Small intestine (tissue), 7 donors: Measurements from ENCODE around the gene UBA7. TPM values are rescaled to one million over a fixed set of nuclear protein-coding genes. Genes with fewer than 3 reads are reported as not detected.
"Not testable (repeated sequence)": the region's sequence is repeated elsewhere in the genome, so short reads cannot be mapped to it uniquely, and the experiment has no call there.

ENCODE experiments used
- DNase-seq, 2 donors: peaks; one replicate each; pipeline versions ENCODE4 v3.0.0 to v3.0.0-alpha.2; 2013
- FAIRE-seq: peaks from 2 replicates; lab custom pipeline; 2012; peaks lifted over from hg19 to GRCh38; lab: Jason Lieb, UNC
- H3K27ac ChIP-seq, 3 donors: one replicate each; pipeline ENCODE4 v1.5.1; 2013; ENCODE audit warnings: low read length in 2 of 3, mild to moderate bottlenecking in 2 of 3, control low read depth in 1 of 3, inconsistent platforms in 1 of 3, low read depth in 1 of 3, moderate library complexity in 1 of 3
- H3K27me3 ChIP-seq, 3 donors: one replicate each; pipeline ENCODE4 v1.6.1; 2013; ENCODE audit warnings: low read length in 3 of 3, inconsistent platforms in 1 of 3; ENCODE audit not compliant: control insufficient read depth in 3 of 3, insufficient read depth in 3 of 3
- H3K36me3 ChIP-seq, 3 donors: one replicate each; pipeline ENCODE4 v1.6.1; 2013; ENCODE audit warnings: low read length in 3 of 3, inconsistent platforms in 1 of 3, low read depth in 1 of 3, mild to moderate bottlenecking in 1 of 3, moderate library complexity in 1 of 3; ENCODE audit not compliant: control insufficient read depth in 3 of 3, insufficient read depth in 2 of 3
- H3K4me1 ChIP-seq, 3 donors: one replicate each; pipeline ENCODE4 v1.6.1; 2013; ENCODE audit warnings: low read length in 2 of 3, inconsistent platforms in 1 of 3, low read depth in 1 of 3, mild to moderate bottlenecking in 1 of 3, moderate library complexity in 1 of 3; ENCODE audit not compliant: control insufficient read depth in 3 of 3, insufficient read depth in 2 of 3
- H3K4me3 ChIP-seq, 3 donors: one replicate each; pipeline ENCODE4 v1.5.1; 2013; ENCODE audit warnings: low read length in 3 of 3, control low read depth in 1 of 3, inconsistent platforms in 1 of 3, low read depth in 1 of 3, mild to moderate bottlenecking in 1 of 3, moderate library complexity in 1 of 3
- H3K9me3 ChIP-seq, 2 donors: one replicate each; pipeline ENCODE4 v1.6.1; 2013; ENCODE audit warnings: low read depth in 1 of 2, low read length in 1 of 2; ENCODE audit not compliant: control insufficient read depth in 2 of 2, insufficient read depth in 1 of 2
- WGBS, 3 donors: extraction: QIAGEN DNeasy Blood & Tissue Kit; methylation state at CpG; one replicate each; pipeline ENCODE4 v1.1.7; 2013; 5-methylcytosine and 5-hydroxymethylcytosine counted together
- polyA plus RNA-seq, 4 donors: library from polyadenylated mRNA; stranded (reverse) in 3 of 4; unstranded in 1 of 4; fragments of 200-250 nt in 3 of 4; fragments of 120-200 nt in 1 of 4; gene quantifications; one replicate each; pipeline versions ENCODE4 v1.2.1 to v1.2.3, GENCODE V29; 2013
- donor health status: healthy with polysubstance abuse.
- donor health status: control.
- donor health status: control.
- donor health status: Bipolar disorder and iron deficiency.
- donor health status: healthy.

The UBA7 gene
- polyA plus RNA-seq, 4 donors: 27.7 to 160 (median 69.3) TPM

- Histone ChIP-seq H3K27me3 (peaks cover 0 to 7% (median 0%) of the 10 kb centered on the region in 3 donors), H3K27ac (peak overlapping the region; percentile 89 to 93 (median 90)), H3K9me3 (no peaks in the 10 kb centered on the region), H3K36me3 (peaks cover 0 to 33% (median 2%) of the 10 kb centered on the region in 3 donors), H3K4me1 (peaks cover 0 to 16% (median 7%) of the 10 kb centered on the region in 3 donors), H3K4me3 (peak overlapping the region; percentile 88 to 99 (median 96))
- FAIRE-seq (no peak), DNase-seq (no peak)
- 2% methylated on average over 33 to 50 of the region's 50 CpGs for WGBS, 3 donors
These were observed 28.0 kb downstream of the UBA7 start for GRCh38 chr3:49785565-49786356.

DNA sequence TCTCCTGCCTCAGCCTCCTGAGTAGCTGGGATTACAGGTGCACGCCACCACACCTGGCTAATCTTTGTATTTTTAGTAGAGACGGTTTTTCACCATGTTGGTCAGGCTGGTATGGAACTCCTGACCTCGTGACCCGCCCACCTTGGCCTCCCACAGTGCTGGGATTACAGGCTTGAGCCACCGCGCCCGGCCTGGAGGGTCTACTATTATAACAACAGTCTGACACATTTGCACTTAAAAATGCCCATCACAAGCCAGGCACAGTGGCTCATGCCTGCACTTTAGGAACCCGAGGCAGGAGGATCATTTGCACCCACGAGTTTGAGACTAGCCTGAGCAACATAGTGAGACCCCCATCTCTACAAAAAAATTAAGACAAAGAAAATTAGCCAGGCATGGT lies 31.5 kb downstream of the UBA7 start:
- not testable (repeated sequence) for H3K27ac ChIP-seq, H3K9me3 ChIP-seq, H3K4me3 ChIP-seq, DNase-seq, H3K27me3 ChIP-seq, FAIRE-seq
- WGBS, 3 donors: 94 to 99% (median 96%) methylated on average over 9 of the region's 9 CpGs
- Histone ChIP-seq H3K4me1 (peaks cover 0 to 15% (median 7%) of the 10 kb centered on the region in 3 donors), H3K36me3 (peaks cover 0 to 52% (median 2%) of the 10 kb centered on the region in 3 donors)

DNA sequence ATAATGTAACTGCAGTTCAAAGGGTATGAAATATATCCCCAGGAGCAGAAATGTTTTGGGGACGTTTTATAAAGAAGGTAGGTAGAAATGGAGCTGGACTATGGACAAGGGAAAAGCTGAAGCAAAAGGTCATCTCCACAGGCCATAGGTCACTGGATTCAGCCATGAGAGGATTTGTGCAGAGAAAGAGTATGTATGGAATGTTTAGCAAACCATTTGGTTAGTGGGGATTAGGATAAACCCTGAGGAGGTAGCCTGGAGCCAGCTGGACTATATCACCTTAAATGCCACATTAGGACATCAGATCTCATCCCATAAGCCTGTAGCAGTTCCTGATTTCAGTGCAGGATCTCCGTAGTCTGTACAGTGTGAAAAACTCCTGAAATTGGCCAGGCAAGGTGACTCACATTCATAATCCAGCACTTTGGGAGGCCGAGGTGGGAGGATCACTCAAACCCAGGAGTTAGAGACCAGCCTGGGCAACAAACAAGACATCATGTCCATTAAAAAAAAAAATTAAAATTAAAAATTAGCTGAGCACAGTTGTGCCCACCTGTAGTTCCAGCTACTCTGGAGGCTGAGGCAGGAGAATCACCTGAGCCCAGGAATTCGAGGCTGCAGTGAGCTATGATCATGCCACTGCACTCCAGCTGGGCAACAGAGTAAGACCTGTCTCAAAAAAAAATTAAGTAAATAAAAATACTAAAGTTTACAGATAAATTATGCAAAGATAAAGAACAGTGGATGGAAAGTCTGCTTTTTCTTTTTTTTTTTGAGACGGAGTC lies 32.1 kb downstream of the UBA7 start:
- no peaks in the 10 kb centered on the region for H3K27me3 ChIP-seq
- H3K4me1 ChIP-seq: peaks cover 0 to 8% (median 7%) of the 10 kb centered on the region in 3 donors
- no peak overlapping the region for H3K27ac ChIP-seq
- WGBS, 3 donors: 82 to 92% (median 84%) methylated on average over 5 of the region's 5 CpGs
- DNase-seq (no peak), FAIRE-seq (no peak)
- peaks cover 0 to 59% (median 2%) of the 10 kb centered on the region in 3 donors for H3K36me3 ChIP-seq
- H3K9me3 ChIP-seq: no peaks in the 10 kb centered on the region
- no peak overlapping the region for H3K4me3 ChIP-seq

DNA sequence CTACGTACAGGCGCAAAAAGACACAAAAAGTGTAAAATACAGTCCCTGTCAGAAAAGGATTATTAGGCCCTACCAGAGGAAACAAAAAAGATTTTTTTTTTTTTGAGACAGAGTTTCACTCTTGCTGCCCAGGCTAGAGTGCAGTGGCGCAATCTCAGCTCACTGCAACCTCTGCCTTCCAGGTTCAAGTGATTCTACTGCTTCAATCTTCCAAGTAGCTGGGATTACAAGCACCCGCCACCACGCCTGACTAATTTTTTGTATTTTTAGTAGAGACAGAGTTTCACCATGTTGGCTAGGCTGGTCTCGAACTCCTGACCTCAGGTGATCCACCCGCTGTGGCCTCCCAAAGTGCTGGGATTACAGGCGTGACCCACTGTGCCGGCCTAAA lies 32.8 kb downstream of the UBA7 start:
- H3K4me3 ChIP-seq, H3K4me1 ChIP-seq, FAIRE-seq, H3K9me3 ChIP-seq, DNase-seq, H3K27me3 ChIP-seq, H3K27ac ChIP-seq: not testable (repeated sequence)
- peaks cover 0 to 62% (median 2%) of the 10 kb centered on the region in 3 donors for H3K36me3 ChIP-seq
- WGBS, 3 donors: 87 to 93% (median 91%) methylated on average over 9 of the region's 9 CpGs

DNA sequence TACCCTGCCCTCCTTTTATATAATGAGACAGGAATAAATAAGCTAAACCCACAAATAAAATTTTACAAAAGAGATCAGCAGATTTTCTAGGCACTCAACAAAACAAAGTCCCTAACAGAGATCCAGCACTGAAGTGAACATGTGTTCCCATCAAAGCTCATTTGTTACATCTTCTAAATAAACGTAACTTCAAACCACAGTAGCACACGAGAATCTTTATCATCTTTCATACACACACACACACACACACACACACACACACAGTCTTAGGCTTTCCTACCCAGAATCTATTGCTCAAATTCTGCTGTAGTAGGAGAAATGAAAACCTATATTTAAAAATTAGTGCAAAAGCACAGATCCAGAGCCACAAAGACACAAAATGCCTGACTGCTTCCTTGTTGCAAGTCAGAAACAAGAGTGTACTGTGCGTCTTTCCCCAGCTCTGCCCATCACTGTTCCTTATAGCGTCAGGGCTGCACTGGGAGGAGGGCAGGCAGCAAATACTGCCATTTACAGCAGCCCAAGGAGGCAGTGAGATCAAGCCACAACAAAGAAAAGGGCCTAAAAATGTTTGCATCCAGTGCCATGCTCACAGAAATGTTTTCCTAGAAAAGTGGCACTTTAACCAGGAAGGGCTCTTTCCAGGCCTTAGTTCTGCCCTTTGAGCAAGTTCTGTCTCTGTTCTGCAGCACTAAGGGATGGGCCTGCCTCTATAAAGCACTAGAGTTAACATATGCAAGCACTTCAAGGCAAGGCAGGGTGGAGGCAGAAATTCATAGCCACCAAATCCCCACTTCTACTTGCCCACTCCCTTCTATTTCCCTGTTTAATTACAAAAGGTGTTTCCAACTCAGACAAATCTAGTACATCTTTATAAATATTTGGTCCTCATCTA lies 33.4 kb downstream of the UBA7 start:
- Histone ChIP-seq H3K27me3 (no peaks in the 10 kb centered on the region), H3K9me3 (no peaks in the 10 kb centered on the region), H3K27ac (no peak overlapping the region), H3K4me3 (no peak overlapping the region), H3K36me3 (peaks cover 0 to 65% (median 2%) of the 10 kb centered on the region in 3 donors), H3K4me1 (peaks cover 0 to 7% (median 6%) of the 10 kb centered on the region in 3 donors)
- 53 to 60% (median 56%) methylated on average over 4 of the region's 4 CpGs for WGBS, 3 donors
- DNase-seq: no peak
- no peak for FAIRE-seq

DNA sequence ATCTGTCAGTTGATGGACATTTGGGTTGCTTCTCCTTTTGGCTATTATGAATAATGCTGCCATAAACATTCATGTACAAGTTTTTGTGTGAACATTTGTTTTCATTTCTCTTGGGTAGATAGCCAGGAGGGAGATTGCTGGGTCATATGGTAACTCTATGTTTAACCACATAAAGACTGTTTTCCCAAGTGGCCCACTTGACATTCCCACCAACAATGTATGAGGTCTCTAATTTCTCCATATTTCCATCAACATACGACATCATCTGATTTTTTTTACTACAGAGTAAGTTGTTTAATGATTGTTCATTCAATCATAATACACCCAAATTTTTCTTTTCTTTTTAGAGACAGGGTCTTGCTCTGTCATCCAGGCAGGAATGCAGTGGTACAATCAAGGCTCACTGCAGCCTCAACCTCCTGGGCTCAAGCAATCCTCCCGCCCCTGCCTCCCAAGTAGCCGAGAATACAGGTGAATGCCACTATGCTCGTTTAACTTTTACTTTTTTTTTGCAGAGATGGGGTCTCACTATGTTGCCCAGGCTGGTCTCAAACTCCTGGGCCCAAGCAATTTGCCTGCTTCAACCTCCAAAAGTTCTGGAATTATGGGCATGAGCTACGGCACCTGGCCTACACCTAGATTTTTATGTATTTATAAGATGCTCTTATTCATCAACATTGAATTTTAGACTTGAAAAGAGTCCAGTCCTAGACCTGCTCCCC lies 34.2 kb downstream of the UBA7 start:
- no peaks in the 10 kb centered on the region for H3K9me3 ChIP-seq
- no peaks in the 10 kb centered on the region for H3K27me3 ChIP-seq
- peaks cover 0 to 69% (median 2%) of the 10 kb centered on the region in 3 donors for H3K36me3 ChIP-seq
- H3K4me3 ChIP-seq: no peak overlapping the region
- DNase-seq (no peak), FAIRE-seq (no peak)
- WGBS, 3 donors: 85 to 93% (median 89%) methylated on average over 5 of the region's 5 CpGs
- H3K4me1 ChIP-seq: peaks cover 0 to 3% (median 0%) of the 10 kb centered on the region in 3 donors
- H3K27ac ChIP-seq: no peak overlapping the region

GRCh38 chr3:49776101-49776500 lies 37.7 kb downstream of the UBA7 start:
- H3K36me3 ChIP-seq: peaks cover 0 to 45% (median 0%) of the 10 kb centered on the region in 3 donors
- not testable (repeated sequence) for H3K4me3 ChIP-seq, H3K9me3 ChIP-seq, FAIRE-seq, H3K27ac ChIP-seq, H3K27me3 ChIP-seq, DNase-seq, H3K4me1 ChIP-seq
- 94 to 95% (median 95%) methylated on average over 8 of the region's 8 CpGs for WGBS, 3 donors
